Measurements from ENCODE around the gene ZNF746.

GRCh38 chr7:149497467-149498261, at the start of gene ZNF746:
- TF ChIP-seq, protein P1, sequence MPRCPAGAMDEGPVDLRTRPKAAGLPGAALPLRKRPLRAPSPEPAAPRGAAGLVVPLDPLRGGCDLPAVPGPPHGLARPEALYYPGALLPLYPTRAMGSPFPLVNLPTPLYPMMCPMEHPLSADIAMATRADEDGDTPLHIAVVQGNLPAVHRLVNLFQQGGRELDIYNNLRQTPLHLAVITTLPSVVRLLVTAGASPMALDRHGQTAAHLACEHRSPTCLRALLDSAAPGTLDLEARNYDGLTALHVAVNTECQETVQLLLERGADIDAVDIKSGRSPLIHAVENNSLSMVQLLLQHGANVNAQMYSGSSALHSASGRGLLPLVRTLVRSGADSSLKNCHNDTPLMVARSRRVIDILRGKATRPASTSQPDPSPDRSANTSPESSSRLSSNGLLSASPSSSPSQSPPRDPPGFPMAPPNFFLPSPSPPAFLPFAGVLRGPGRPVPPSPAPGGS (IDR thresholded peaks at IDR 0.05; ENCODE audit: borderline replicate concordance, insufficient read depth, low read depth, low read length, poor library complexity, severe bottlenecking), result no peak
- TF ChIP-seq MYC (IDR thresholded peaks at IDR 0.05; ENCODE audit: insufficient read depth, insufficient read length, insufficient replicate concordance, low read length, severe bottlenecking), result no peak
- peak; percentile 76 for TF ChIP-seq POLR2A (IDR thresholded peaks at IDR 0.05; ENCODE audit: low read depth, low read length)
- no peak for TF ChIP-seq PKNOX1 (IDR thresholded peaks at IDR 0.05)
- no peak for TF ChIP-seq EZH2 (IDR thresholded peaks at IDR 0.05; ENCODE audit: borderline replicate concordance, control insufficient read depth, low read depth, low read length)
- no peak for TF ChIP-seq JUNB (IDR thresholded peaks at IDR 0.05)
- peak; percentile 59 for TF ChIP-seq RAD21 (IDR thresholded peaks at IDR 0.05; ENCODE audit: insufficient read depth, low read depth, low read length)
- TF ChIP-seq MXI1 (IDR thresholded peaks at IDR 0.05; ENCODE audit: low read depth, low read length), result no peak; the same call in 1 of the 2 replicates
